Neural cell (in vitro differentiated cells): ENCODE measurements around the gene PACS1. TPM values are rescaled to one million over a fixed set of nuclear protein-coding genes. Genes with fewer than 3 reads are reported as not detected.

ENCODE experiments used
- H2AFZ ChIP-seq: fragments of 200-600, 300-800 bp; sonication (generic), shearing (Covaris generic); 2 replicates; pipeline ENCODE4 v1.6.0; 2014; ENCODE audit warnings: low read depth, mild to moderate bottlenecking, antibody characterized with exemption, low read length, moderate library complexity
- H3F3A ChIP-seq: fragments of 200-600 bp; shearing (Covaris generic); 2 replicates; pipeline ENCODE4 v1.6.1; 2016; ENCODE audit warnings: mild to moderate bottlenecking, moderate library complexity, mixed read lengths, antibody characterized with exemption, low read length; ENCODE audit not compliant: insufficient read depth, poor library complexity, severe bottlenecking
- H3K27ac ChIP-seq: fragments of 200-600, 300-800 bp; sonication (generic), shearing (Covaris generic); 2 replicates; pipeline ENCODE4 v1.5.1; 2014; ENCODE audit warnings: mild to moderate bottlenecking, low read length, moderate library complexity
- H3K27me3 ChIP-seq: fragments of 300-800, 200-600 bp; sonication (generic), shearing (Covaris generic); 2 replicates; pipeline ENCODE4 v1.6.0; 2014; ENCODE audit warnings: mild to moderate bottlenecking, low read depth, low read length, moderate library complexity; ENCODE audit not compliant: insufficient read depth
- H3K36me3 ChIP-seq: fragments of 300-800, 200-600 bp; sonication (generic), shearing (Covaris generic); 2 replicates; pipeline ENCODE4 v1.5.1; 2014; ENCODE audit warnings: mild to moderate bottlenecking, antibody characterized with exemption, low read length, moderate library complexity; ENCODE audit not compliant: insufficient read depth
- H3K4me2 ChIP-seq: fragments of 300-800, 200-600 bp; sonication (generic), shearing (Covaris generic); 2 replicates; pipeline ENCODE4 v1.6.0; 2014; ENCODE audit warnings: mild to moderate bottlenecking, low read length
- H3K4me3 ChIP-seq: fragments of 300-800, 200-600 bp; sonication (generic), shearing (Covaris generic); 2 replicates; pipeline ENCODE4 v1.5.1; 2014; ENCODE audit warnings: mild to moderate bottlenecking, low read length, moderate library complexity
- H3K79me2 ChIP-seq: fragments of 200-600 bp; shearing (Covaris generic); replicated peaks from 2 replicates; pipeline ENCODE4 v1.6.0; 2014; ENCODE audit warnings: mild to moderate bottlenecking, low read length, moderate library complexity; ENCODE audit not compliant: insufficient read depth
- H3K9ac ChIP-seq: fragments of 300-800, 200-600 bp; sonication (generic), shearing (Covaris generic); 2 replicates; pipeline ENCODE4 v1.6.1; 2016; ENCODE audit warnings: mild to moderate bottlenecking, low read length, mixed read lengths
- H3K9me2 ChIP-seq: fragments of 200-600 bp; shearing (Covaris generic); 2 replicates; pipeline ENCODE4 v1.6.1; 2016; ENCODE audit warnings: mild to moderate bottlenecking, low read length, mixed read lengths; ENCODE audit not compliant: insufficient read depth
- H3K9me3 ChIP-seq: fragments of 200-600, 300-800 bp; sonication (generic), shearing (Covaris generic); 2 replicates; pipeline ENCODE4 v1.6.1; 2016; ENCODE audit warnings: mild to moderate bottlenecking, mixed run types, low read length, moderate library complexity, mixed read lengths
- H4K20me1 ChIP-seq: fragments of 200-600 bp; shearing (Covaris generic); 2 replicates; pipeline ENCODE4 v1.6.1; 2016; ENCODE audit warnings: mild to moderate bottlenecking, mixed run types; ENCODE audit not compliant: insufficient read depth
- CTCF ChIP-seq: fragments of 450-650 bp; IDR thresholded peaks from 2 replicates; pipeline ENCODE4 v1.5.1; 2014; ENCODE audit warnings: antibody characterized with exemption, mild to moderate bottlenecking, moderate library complexity; ENCODE audit not compliant: poor library complexity, severe bottlenecking
- EP300 ChIP-seq: fragments of 450-650 bp; conservative IDR thresholded peaks from 2 replicates; pipeline ENCODE4 v1.6.1; 2014; ENCODE audit warnings: antibody characterized with exemption, mild to moderate bottlenecking, moderate library complexity; ENCODE audit not compliant: poor library complexity, severe bottlenecking
- EZH2 ChIP-seq: fragments of 200-600, 300-800 bp; shearing (Covaris generic), sonication (generic); IDR thresholded peaks from 2 replicates; pipeline ENCODE4 v1.6.1; 2014; ENCODE audit warnings: antibody characterized with exemption, low read length, borderline replicate concordance, mild to moderate bottlenecking; ENCODE audit not compliant: insufficient read depth, poor library complexity, severe bottlenecking
- MXI1 ChIP-seq: fragments of 450-650 bp; conservative IDR thresholded peaks from 2 replicates; pipeline ENCODE4 v1.6.1; 2014; ENCODE audit warnings: antibody characterized with exemption, mild to moderate bottlenecking; ENCODE audit not compliant: poor library complexity, severe bottlenecking
- POLR2AphosphoS5 ChIP-seq: IDR thresholded peaks from 2 replicates; pipeline ENCODE4 v1.6.1; 2012
- RAD21 ChIP-seq: fragments of 450-650 bp; conservative IDR thresholded peaks from 2 replicates; pipeline ENCODE4 v1.6.1; 2014; ENCODE audit warnings: antibody characterized with exemption, mild to moderate bottlenecking, moderate library complexity
- REST ChIP-seq: IDR thresholded peaks from 2 replicates; pipeline ENCODE4 v1.6.1; 2012; ENCODE audit warnings: borderline replicate concordance
- SMC3 ChIP-seq: fragments of 450-650 bp; conservative IDR thresholded peaks from 2 replicates; pipeline ENCODE4 v1.6.1; 2014; ENCODE audit warnings: antibody characterized with exemption, mild to moderate bottlenecking, moderate library complexity; ENCODE audit not compliant: poor library complexity
- TAF1 ChIP-seq: IDR thresholded peaks from 2 replicates; pipeline ENCODE4 v1.6.1; 2012; ENCODE audit warnings: low read depth
- polyA plus RNA-seq: library from polyadenylated mRNA; depleted of rRNA; stranded (reverse); fragments of >200 nt; gene quantifications from 2 replicates; pipeline ENCODE4 v1.2.3, GENCODE V29; 2014

Gene PACS1
- polyA plus RNA-seq, 1 donor from 2014 or later = 14.4 TPM

GRCh38 chr11:66181632-66182315, 111.7 kb downstream of the PACS1 start (continued):
- TF ChIP-seq MXI1 = no peak
- TF ChIP-seq TAF1 = no peak
- no peak for TF ChIP-seq EZH2

- TF ChIP-seq MXI1 = no peak
- peak; percentile 18 for TF ChIP-seq CTCF
- H3K79me2 ChIP-seq = no peaks in the 10 kb centered on the region
- H3K4me2 ChIP-seq = no peak overlapping the region
- H3F3A ChIP-seq = no peaks in the 10 kb centered on the region
- H3K9me2 ChIP-seq = no peaks in the 10 kb centered on the region
- H3K4me3 ChIP-seq = peak overlapping the region; percentile 32
- H3K9me3 ChIP-seq = no peaks in the 10 kb centered on the region
- H3K36me3 ChIP-seq = no peaks in the 10 kb centered on the region
- peak overlapping the region; percentile 46 for H3K27ac ChIP-seq
- H3K9ac ChIP-seq = no peak overlapping the region
- no peak overlapping the region for H2AFZ ChIP-seq
- H4K20me1 ChIP-seq = no peaks in the 10 kb centered on the region
- no peaks in the 10 kb centered on the region for H3K27me3 ChIP-seq
Measured at GRCh38 chr11:66183494-66184048, 113.5 kb downstream of the PACS1 start.

GRCh38 chr11:66184728-66185127, 114.7 kb downstream of the PACS1 start:
- H3F3A ChIP-seq = no peaks in the 10 kb centered on the region
- no peaks in the 10 kb centered on the region for H3K36me3 ChIP-seq
- no peak overlapping the region for H3K9ac ChIP-seq
- H3K79me2 ChIP-seq = no peaks in the 10 kb centered on the region
- no peak overlapping the region for H3K27ac ChIP-seq
- no peak overlapping the region for H3K4me2 ChIP-seq
- TF ChIP-seq MXI1 = no peak
- H2AFZ ChIP-seq = no peak overlapping the region
- no peaks in the 10 kb centered on the region for H4K20me1 ChIP-seq
- no peaks in the 10 kb centered on the region for H3K27me3 ChIP-seq
- no peak overlapping the region for H3K4me3 ChIP-seq
- no peaks in the 10 kb centered on the region for H3K9me2 ChIP-seq
- H3K9me3 ChIP-seq = no peaks in the 10 kb centered on the region

GRCh38 chr11:66186470-66186869, 116.4 kb downstream of the PACS1 start:
- Histone ChIP-seq H3K36me3 (no peaks in the 10 kb centered on the region), H3K79me2 (no peaks in the 10 kb centered on the region), H4K20me1 (no peaks in the 10 kb centered on the region)

More at GRCh38 chr11:66186470-66186869, 116.4 kb downstream of the PACS1 start:
- Histone ChIP-seq H3K4me3 (no peak overlapping the region), H3K9me3 (no peaks in the 10 kb centered on the region), H3K9ac (no peak overlapping the region), H3K9me2 (no peaks in the 10 kb centered on the region), H3F3A (no peaks in the 10 kb centered on the region), H2AFZ (no peak overlapping the region), H3K4me2 (no peak overlapping the region), H3K27me3 (no peaks in the 10 kb centered on the region), H3K27ac (no peak overlapping the region)
- TF ChIP-seq CTCF (no peak), REST (no peak), EP300 (no peak), RAD21 (no peak), MXI1 (no peak), EZH2 (no peak), TAF1 (no peak), POLR2AphosphoS5 (no peak), SMC3 (no peak)
